Keratinocyte (primary cell): ENCODE data around the gene ARCN1. TPM values are rescaled to one million over a fixed set of nuclear protein-coding genes. Genes with fewer than 3 reads are reported as not detected.

Source experiments
- DNase-seq: peaks from one replicate; pipeline ENCODE4 v3.0.0-alpha.2; 2011; ENCODE audit warnings: low read depth, missing footprints, low spot score
- FAIRE-seq: peaks from 2 replicates; lab custom pipeline; 2011; peaks lifted over from hg19 to GRCh38; lab: Jason Lieb, UNC
- H2AFZ ChIP-seq: 2 replicates; pipeline ENCODE4 v1.6.0; 2012; ENCODE audit warnings: low read length, control low read depth, inconsistent platforms; ENCODE audit not compliant: control insufficient read depth
- H3K27ac ChIP-seq: 2 replicates; pipeline ENCODE4 v1.5.1; 2011; ENCODE audit warnings: low read length; ENCODE audit not compliant: control insufficient read depth, insufficient read depth
- H3K27me3 ChIP-seq: 3 replicates; pipeline ENCODE4 v1.6.0; 2011; ENCODE audit warnings: low read length; ENCODE audit not compliant: control insufficient read depth, insufficient read depth; ENCODE audit errors: extremely low read depth
- H3K36me3 ChIP-seq, 2 experiments: 2 replicates in 1 of 2; 3 replicates in 1 of 2; pipeline ENCODE4 v1.5.1; 2011; ENCODE audit warnings: low read length in 2 of 2, mild to moderate bottlenecking in 1 of 2; ENCODE audit not compliant: control insufficient read depth in 2 of 2, insufficient read depth in 2 of 2; ENCODE audit errors: extremely low read depth in 1 of 2
- H3K4me1 ChIP-seq: 3 replicates; pipeline ENCODE4 v1.5.1; 2011; ENCODE audit warnings: low read length; ENCODE audit not compliant: control insufficient read depth, insufficient read depth; ENCODE audit errors: extremely low read depth
- H3K4me2 ChIP-seq: 3 replicates; pipeline ENCODE4 v1.6.0; 2011; ENCODE audit warnings: low read depth, low read length; ENCODE audit not compliant: control insufficient read depth, insufficient read depth; ENCODE audit errors: extremely low read depth
- H3K4me3 ChIP-seq, 3 experiments: fragments of 200-600 bp in 1 of 3; sonication (generic) in 1 of 3; 2 replicates in 2 of 3; 3 replicates in 1 of 3; pipeline ENCODE4 v1.5.1; 2011 to 2016; ENCODE audit warnings: low read length in 3 of 3, mild to moderate bottlenecking in 3 of 3, control low read depth in 2 of 3, inconsistent platforms in 1 of 3, low read depth in 1 of 3, mixed read lengths in 1 of 3, mixed run types in 1 of 3, moderate library complexity in 1 of 3; ENCODE audit not compliant: control insufficient read depth in 2 of 3, insufficient read depth in 2 of 3; ENCODE audit errors: extremely low read depth in 1 of 3
- H3K79me2 ChIP-seq: 2 replicates; pipeline ENCODE4 v1.6.0; 2012; ENCODE audit warnings: low read length; ENCODE audit not compliant: control insufficient read depth, insufficient read depth
- H3K9ac ChIP-seq: 3 replicates; pipeline ENCODE4 v1.6.0; 2011; ENCODE audit warnings: low read length; ENCODE audit not compliant: control insufficient read depth, insufficient read depth; ENCODE audit errors: extremely low read depth
- H3K9me1 ChIP-seq: 3 replicates; pipeline ENCODE4 v1.6.0; 2011; ENCODE audit warnings: low read length; ENCODE audit not compliant: control insufficient read depth, insufficient read depth; ENCODE audit errors: extremely low read depth
- H3K9me3 ChIP-seq: 2 replicates; pipeline ENCODE4 v1.5.1; 2012; ENCODE audit warnings: low read depth, low read length; ENCODE audit not compliant: control insufficient read depth
- H4K20me1 ChIP-seq: 3 replicates; pipeline ENCODE4 v1.6.0; 2011; ENCODE audit warnings: low read length; ENCODE audit not compliant: control insufficient read depth, insufficient read depth; ENCODE audit errors: extremely low read depth
- CTCF ChIP-seq, 3 experiments: IDR thresholded peaks in 1 of 3; conservative IDR thresholded peaks in 1 of 3; optimal IDR thresholded peaks in 1 of 3; 2 replicates in 2 of 3; 3 replicates in 1 of 3; pipeline versions ENCODE3 to v1.5.1; 2011; ENCODE audit warnings: low read length in 3 of 3, mild to moderate bottlenecking in 3 of 3, moderate library complexity in 2 of 3, control low read depth in 1 of 3, inconsistent platforms in 1 of 3; ENCODE audit not compliant: insufficient read depth in 2 of 3; ENCODE audit errors: extremely low read depth in 1 of 3
- EZH2 ChIP-seq: IDR thresholded peaks from one replicate; pipeline ENCODE4 v1.6.1; 2012; ENCODE audit warnings: inconsistent platforms, mild to moderate bottlenecking, low read length, moderate library complexity
- dilution Hi-C: fragments of 300-500 bp; cut with MboI; formaldehyde crosslinking; loops from one replicate; pipeline ENCODE4 v1.7.0; 2020; ENCODE audit warnings: low sequenced_read_pairs; ENCODE audit not compliant: extremely low pct_ligation_motif_present
- polyA plus RNA-seq, 5 experiments: library from polyadenylated mRNA; depleted of rRNA in 3 of 5; stranded (reverse) in 3 of 5; stranded (forward) in 1 of 5; unstranded in 1 of 5; fragments of >200 nt; gene quantifications; 1 replicate in 1 of 5; 2 replicates in 3 of 5; 3 replicates in 1 of 5; pipeline versions ENCODE4 v1.2.1 to v1.2.3, GENCODE V29; 2011 to 2012; ENCODE audit warnings: missing spikeins in 2 of 5, low read depth in 1 of 5, low replicate concordance in 1 of 5

The ARCN1 gene
- polyA plus RNA-seq, 1 donor (not counting 4 experiments of a cell fraction or from before 2014, with no cell fraction given) = 150 TPM

DNA sequence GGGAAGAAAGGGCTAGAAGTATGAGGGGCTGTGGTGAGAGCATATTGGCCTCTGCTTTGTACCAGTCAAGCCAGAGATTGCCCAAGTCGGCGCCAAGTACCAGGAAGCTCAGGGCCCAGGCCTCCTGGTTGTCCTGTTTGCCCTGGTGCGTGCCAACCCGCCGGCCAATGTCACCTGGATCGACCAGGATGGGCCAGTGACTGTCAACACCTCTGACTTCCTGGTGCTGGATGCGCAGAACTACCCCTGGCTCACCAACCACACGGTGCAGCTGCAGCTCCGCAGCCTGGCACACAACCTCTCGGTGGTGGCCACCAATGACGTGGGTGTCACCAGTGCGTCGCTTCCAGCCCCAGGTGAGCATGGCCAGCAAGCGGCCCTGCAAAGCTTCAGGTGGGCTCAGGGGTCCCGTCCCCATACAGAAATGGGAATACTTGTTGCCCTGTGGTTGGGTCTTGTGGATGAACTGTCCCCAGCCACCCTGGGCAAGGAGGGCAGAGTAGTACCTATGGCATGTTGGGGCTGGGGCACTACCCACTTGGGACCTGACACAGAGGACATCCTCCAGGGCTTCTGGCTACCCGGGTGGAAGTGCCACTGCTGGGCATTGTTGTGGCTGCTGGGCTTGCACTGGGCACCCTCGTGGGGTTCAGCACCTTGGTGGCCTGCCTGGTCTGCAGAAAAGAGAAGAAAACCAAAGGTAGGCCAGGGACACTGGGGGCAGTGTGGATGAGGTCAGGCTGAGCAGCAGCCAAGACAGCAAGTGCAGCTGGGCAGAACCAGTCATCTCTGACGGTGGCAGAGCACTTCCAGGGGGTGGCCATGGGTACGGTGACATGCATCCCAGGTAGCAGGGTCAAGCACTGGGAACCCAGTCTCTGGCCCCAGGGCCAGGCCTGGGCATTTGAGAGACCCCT, 39.1 kb upstream of the ARCN1 start:
- H2AFZ ChIP-seq = no peak overlapping the region
- H3K79me2 ChIP-seq = no peaks in the 10 kb centered on the region
- no peaks in the 10 kb centered on the region for H3K27me3 ChIP-seq

DNA sequence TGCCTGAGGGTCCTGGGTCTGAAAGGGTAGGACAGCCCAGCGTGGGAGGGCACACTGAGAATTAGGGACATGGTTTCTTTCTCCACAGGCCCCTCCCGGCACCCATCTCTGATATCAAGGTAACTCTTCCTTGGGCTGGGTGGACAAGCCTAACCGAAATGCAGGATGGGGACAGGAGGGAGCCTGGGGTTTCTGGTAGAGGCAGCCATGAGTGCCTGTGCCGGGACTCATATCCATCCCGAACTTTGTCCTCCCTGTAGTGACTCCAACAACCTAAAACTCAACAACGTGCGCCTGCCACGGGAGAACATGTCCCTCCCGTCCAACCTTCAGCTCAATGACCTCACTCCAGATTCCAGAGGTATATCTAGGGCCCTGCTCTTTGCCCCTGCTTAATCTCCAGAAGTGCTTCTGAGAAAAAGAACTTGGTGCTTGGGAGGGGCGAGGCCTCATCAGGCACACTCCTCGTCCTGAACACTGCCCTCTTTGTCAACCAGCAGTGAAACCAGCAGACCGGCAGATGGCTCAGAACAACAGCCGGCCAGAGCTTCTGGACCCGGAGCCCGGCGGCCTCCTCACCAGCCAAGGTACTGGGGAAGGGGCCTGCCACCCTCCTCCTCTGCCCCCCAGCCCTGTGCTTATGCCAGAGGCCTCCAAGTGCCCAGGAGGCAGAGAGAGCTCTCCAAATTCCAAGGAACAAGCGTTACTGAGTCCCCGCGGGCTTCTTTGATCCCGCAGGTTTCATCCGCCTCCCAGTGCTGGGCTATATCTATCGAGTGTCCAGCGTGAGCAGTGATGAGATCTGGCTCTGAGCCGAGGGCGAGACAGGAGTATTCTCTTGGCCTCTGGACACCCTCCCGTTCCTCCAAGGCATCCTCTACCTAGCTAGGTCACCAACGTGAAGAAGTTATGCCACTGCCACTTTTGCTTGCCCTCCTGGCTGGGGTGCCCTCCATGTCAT, 38.2 kb upstream of the ARCN1 start:
- dilution Hi-C loops = no loop called here
- Histone ChIP-seq H3K4me2 (no peak overlapping the region), H3K9me3 (no peaks in the 10 kb centered on the region), H4K20me1 (no peaks in the 10 kb centered on the region), H2AFZ (no peak overlapping the region), H3K27me3 (no peaks in the 10 kb centered on the region), H3K4me1 (peaks cover 2% of the 10 kb centered on the region), H3K79me2 (no peaks in the 10 kb centered on the region), H3K36me3 (peaks cover 0 to 7% of the 10 kb centered on the region in 2 experiments), H3K27ac (no peak overlapping the region), H3K9me1 (no peaks in the 10 kb centered on the region), H3K4me3 (no peak overlapping the region), H3K9ac (no peak overlapping the region)
- DNase-seq (no peak), FAIRE-seq (no peak)
- TF ChIP-seq EZH2 = no peak
- no peak for TF ChIP-seq CTCF (optimal IDR thresholded peaks at IDR 0.05 in 1 of 3, IDR thresholded peaks at IDR 0.05 in 1 of 3, conservative IDR thresholded peaks at IDR 0.05 in 1 of 3; ENCODE audit: extremely low read depth in 1 of 3, insufficient read depth in 2 of 3, low read length in 3 of 3)

More for the DNA sequence above, 39.1 kb upstream of the ARCN1 start:
- dilution Hi-C loops = no loop called here
- H3K4me2 ChIP-seq = no peak overlapping the region
- no peak overlapping the region for H3K9ac ChIP-seq
- no peaks in the 10 kb centered on the region for H3K9me1 ChIP-seq
- H3K9me3 ChIP-seq = no peaks in the 10 kb centered on the region
- no peak overlapping the region for H3K27ac ChIP-seq
- FAIRE-seq (no peak), DNase-seq (no peak)
- peaks cover 0 to 7% of the 10 kb centered on the region in 2 experiments for H3K36me3 ChIP-seq
- H3K4me1 ChIP-seq = peaks cover 2% of the 10 kb centered on the region
- no peaks in the 10 kb centered on the region for H4K20me1 ChIP-seq
- no peak overlapping the region for H3K4me3 ChIP-seq
- no peak for TF ChIP-seq EZH2
- TF ChIP-seq CTCF (optimal IDR thresholded peaks at IDR 0.05 in 1 of 3, IDR thresholded peaks at IDR 0.05 in 1 of 3, conservative IDR thresholded peaks at IDR 0.05 in 1 of 3; ENCODE audit: extremely low read depth in 1 of 3, insufficient read depth in 2 of 3, low read length in 3 of 3) = no peak
